Stimulated activated CD8-positive, alpha-beta memory T cell treated with anti-CD3 and anti-CD28 coated beads, Interleukin-12 subunit alpha, Interleukin-12 subunit beta, amount 100 ng/mL, for 24 hours (primary cell): ENCODE measurements around the gene SLC19A1.

Experiments
- DNase-seq: peaks from one replicate; pipeline ENCODE4 v3.0.0-alpha.2; 2020; ENCODE audit errors: extremely low read depth

Gene SLC19A1

DNA sequence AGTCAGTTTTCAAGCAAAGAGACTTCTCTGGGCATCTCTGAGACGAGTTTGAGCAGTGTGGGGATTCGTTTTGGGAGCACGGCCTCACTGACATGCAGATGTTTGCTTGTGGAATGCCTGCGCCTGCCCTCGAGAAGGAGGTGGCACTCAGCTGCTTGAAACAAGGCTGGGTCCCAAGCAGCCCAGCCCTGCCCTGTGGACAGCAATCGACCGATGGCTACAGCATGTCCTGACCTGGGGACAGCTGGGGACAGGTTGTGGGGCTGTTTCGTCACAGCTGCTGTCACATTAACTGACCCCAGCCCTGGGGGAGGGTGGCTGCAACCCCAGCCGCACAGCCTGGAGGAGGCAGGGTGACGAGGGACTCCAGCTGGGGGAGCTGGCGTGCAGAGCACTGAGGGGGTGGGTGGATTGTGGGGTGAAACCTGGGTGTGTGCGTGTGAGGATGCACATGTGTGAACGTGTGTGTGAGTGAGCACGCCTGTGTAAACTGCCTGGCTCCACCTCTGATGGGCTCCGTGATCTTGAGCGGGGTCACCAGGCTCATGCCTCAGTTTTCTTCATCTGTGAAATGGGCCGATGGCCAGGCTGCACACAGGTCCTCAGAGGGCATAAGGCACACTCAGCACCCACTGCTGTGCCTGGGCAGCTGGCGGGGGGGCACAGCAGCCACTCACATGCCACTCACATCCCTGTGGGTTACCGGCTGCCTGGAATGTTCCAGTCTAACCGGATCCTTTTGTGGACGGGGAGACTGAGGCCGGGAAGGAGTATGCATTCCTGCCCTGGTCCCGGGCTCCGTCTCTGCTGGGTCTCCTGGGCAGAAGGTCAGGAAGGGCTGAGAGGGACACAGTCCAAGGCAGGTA, 87.9 kb downstream of the SLC19A1 start:
- DNase-seq = no peak

GRCh38 chr21:45453308-45453950, 88.8 kb downstream of the SLC19A1 start:
- no peak for DNase-seq

DNA sequence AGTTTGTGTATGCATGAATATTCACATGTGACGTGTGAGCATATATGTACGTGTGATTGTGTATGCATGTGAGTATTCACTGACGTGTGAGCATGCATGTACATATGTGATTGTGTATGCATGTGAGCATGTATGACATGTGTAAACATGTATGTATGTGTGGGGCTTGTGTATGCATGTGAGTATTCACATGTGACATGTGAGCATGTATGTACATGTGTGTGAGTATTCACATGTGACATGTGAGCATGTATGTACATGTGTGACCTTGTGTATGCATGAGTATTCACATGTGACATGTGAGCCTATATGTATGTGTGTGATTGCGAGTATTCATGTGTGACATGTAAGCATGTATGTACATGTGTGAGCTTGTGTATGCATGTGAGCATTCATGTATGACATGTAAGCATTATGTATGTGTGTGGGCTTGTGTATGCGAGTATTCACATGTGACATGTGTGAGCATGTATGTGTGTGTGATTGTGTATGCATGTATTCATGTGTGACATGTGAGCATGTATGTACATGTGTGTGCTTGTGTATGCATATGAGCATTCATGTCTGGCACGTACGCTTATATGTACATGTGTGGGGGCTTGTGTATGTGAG, 89.4 kb downstream of the SLC19A1 start:
- no peak for DNase-seq

- no peak for DNase-seq
These were observed 90.5 kb downstream of the SLC19A1 start for GRCh38 chr21:45451771-45452182.

DNA sequence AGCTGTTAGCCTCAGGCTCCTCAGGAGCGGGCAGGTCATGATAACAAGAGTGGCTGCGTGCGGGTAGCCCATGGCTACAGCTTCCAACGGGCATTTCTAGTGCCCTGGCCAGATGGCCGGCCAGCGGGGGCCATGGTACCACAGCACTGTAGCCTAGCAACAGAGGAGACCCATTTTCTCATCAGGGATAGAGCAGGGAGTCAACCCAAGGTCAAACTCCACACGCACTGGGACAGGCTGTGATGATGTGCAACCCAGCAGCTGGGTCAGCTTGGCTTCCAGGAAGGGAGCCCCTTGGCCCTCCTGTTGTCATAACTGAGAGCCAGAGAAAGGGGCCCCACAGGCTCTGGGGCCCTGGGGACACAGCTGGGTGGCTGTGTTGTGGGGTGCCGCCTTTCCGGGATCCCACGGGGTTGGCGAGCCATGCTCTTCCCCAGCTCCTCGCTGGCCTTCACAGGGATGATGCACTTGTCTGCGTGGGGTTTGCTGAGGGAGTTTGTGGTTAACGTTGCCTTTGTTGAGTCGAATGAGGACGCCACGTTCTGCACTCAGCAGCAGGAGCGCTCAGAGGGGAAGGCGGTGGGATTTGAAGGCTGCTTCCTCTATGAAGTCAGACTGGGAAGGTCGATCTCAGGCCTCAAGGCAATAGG, 91.0 kb downstream of the SLC19A1 start:
- DNase-seq = no peak

DNA sequence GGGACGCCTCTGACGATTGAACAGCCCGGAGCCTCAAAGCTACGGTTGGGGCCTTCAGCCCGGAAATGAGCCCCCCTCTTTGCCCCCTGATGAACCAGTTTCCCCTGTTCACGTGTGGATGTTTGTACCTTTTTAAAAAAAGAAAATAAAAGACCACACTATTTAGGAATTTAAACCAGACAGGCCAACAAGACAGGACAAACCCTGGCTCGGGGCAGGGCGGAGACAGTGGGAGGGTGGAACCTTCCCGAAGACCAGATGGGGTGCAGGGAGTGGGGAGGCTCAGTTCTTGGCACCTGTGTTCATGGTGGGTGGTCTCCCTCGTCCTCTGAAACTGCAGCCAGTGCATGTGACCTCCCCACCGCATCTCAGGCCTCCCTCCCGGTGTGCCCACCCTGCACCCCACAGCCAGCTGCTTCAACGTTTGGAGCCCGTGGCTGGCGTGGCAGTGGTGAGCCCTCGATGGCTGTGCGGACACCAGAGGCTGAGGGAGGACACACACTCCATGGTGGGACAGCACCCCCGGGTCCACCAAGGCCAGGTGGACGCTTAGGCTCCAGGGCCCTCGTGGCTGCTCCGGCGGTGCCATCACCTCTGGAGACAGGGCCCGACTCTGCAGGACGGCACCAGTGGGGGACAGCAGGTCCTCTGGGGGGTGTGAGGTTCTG, 91.7 kb downstream of the SLC19A1 start:
- DNase-seq = no peak

GRCh38 chr21:45449658-45450422, 92.4 kb downstream of the SLC19A1 start:
- DNase-seq = no peak

DNA sequence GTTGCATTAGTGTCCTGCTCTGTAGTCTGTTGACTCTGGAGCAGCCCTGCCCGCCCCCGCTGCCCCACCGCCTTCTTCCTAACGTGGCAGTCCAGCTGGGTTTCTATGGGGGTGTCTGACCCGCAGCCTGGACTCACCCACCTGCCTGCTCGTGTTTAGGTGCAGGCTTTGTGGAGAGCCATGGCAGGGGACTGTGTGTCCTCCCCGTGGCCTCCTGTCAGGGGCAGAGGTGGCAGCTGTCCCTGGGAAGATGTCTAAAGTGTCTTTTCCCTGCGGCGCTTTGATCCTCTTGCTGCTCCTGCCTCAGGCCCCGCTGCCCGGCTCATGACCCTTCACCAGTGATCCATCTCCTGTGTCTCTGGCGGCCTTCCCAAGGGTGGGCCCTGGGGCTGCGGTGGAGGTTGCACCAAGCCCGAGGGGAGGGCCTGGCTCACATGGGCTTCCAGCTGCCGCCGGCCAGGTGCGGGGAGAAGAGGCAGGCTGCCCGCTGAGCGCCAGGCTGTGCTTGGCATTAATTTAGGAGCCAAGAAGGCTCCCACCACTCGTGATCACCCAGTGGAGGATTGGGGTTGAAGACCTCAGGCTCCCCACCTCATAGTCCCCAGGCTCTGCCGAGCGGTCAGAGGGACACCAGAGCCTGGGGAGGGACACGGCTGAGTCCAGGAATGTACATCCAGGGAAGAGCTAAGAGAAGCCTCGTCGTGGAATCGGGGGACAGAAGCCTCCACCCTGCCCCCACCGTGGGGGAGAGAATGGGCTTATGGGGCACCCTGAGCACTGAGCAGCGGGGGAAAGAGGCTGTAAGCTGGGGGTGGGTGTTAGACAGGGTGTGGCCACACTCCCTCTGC, 93.2 kb downstream of the SLC19A1 start:
- DNase-seq = no peak

DNA sequence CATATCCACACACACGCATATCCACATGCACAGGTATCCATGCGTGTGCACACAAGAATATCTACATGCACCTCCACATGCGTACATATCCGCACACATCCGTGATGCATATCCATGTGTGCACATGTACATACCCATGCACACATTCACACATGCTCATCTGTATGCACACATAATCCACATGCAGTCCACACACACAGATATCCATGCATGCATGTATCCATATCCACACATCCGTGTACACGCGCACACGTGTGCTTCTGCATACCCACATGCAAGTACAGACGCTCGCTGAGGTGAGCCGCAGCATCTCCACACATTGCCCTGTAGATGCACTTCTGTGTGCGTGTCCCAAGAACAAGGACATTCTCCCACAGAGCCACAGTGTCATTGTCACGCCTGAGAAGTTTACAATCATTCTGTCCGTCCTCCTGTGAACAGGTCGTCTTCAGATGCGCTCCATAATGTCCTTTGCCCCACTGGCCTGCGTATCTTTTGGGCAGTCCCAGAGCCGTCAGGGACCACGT, 93.9 kb downstream of the SLC19A1 start:
- no peak for DNase-seq
